ENCODE results near the gene WDR81. TPM values are rescaled to one million over a fixed set of nuclear protein-coding genes. Genes with fewer than 3 reads are reported as not detected.

The WDR81 gene
- total and polyA plus RNA-seq, 2 experiments from 2014 or later: 3.5 to 14.5 TPM

GRCh38 chr17:1724869-1725641 lies 551 bp downstream of the WDR81 start:
- peak; percentile 54 for DNase-seq (ENCODE audit: low spot score)
- Histone ChIP-seq H3K27ac (ENCODE audit: low read depth) (no peak overlapping the region), H3K4me1 (ENCODE audit: insufficient read depth) (no peaks in the 10 kb centered on the region; the same call in 1 of the 2 replicates), H3K4me3 (peak overlapping the region; percentile 68), H3K27me3 (ENCODE audit: insufficient read depth) (peaks cover 4% of the 10 kb centered on the region; the same call in 1 of the 2 replicates), H3K4me2 (peak overlapping the region; percentile 89), H3K36me3 (ENCODE audit: insufficient read depth) (no peaks in the 10 kb centered on the region), H4K20me1 (replicated peaks; ENCODE audit: insufficient read depth) (no peaks in the 10 kb centered on the region), H2AFZ (peak overlapping the region; percentile 43; the same call in 1 of the 2 replicates), H3K79me2 (replicated peaks; ENCODE audit: insufficient read depth) (no peaks in the 10 kb centered on the region), H3F3A (replicated peaks; ENCODE audit: low read depth) (peaks cover 5% of the 10 kb centered on the region; the same call in 1 of the 2 replicates), H3K9me2 (ENCODE audit: insufficient read depth) (no peaks in the 10 kb centered on the region)
- Mint-ChIP-seq H3K36me3 (ENCODE audit: low read depth) (peaks cover 4% of the 10 kb centered on the region; the same call in 2 of the 3 replicates), H3K27ac (no peak overlapping the region), H3K27me3 (ENCODE audit: insufficient read depth, low read depth, poor library complexity) (peaks cover 32% of the 10 kb centered on the region), H3K9me3 (no peaks in the 10 kb centered on the region), H3K4me3 (peak overlapping the region; percentile 69), H3K4me1 (no peaks in the 10 kb centered on the region; the same call in 2 of the 3 replicates)
- no peak for TF ChIP-seq EZH2 (IDR thresholded peaks at IDR 0.05; ENCODE audit: low read depth, unreplicated experiment)
- TF ChIP-seq ZNF114 (CRISPR knock-in tag; IDR thresholded peaks at IDR 0.05): no peak
- TF ChIP-seq NANOG (IDR thresholded peaks at IDR 0.05; ENCODE audit: borderline replicate concordance): no peak
- TF ChIP-seq EZH2phosphoT487 (IDR thresholded peaks at IDR 0.05; ENCODE audit: unreplicated experiment): no peak
- TF ChIP-seq CTCF (conservative IDR thresholded peaks at IDR 0.05; ENCODE audit: low read depth in 2 of 2): no peak
- no peak for TF ChIP-seq POLR2AphosphoS5 (IDR thresholded peaks at IDR 0.05; ENCODE audit: low read depth)
- no peak for TF ChIP-seq CREB1 (CRISPR knock-in tag; IDR thresholded peaks at IDR 0.05; ENCODE audit: low read depth)
- no peak for TF ChIP-seq STAT1 (IDR thresholded peaks at IDR 0.05; ENCODE audit: unreplicated experiment)
- peak; percentile 34 for ATAC-seq

GRCh38 chr17:1725642-1726511 lies 1.4 kb downstream of the WDR81 start:
- DNase-seq (ENCODE audit: low spot score) (no peak), ATAC-seq (no peak)
- Mint-ChIP-seq H3K4me1 (no peaks in the 10 kb centered on the region; the same call in 2 of the 3 replicates), H3K27ac (no peak overlapping the region), H3K27me3 (ENCODE audit: insufficient read depth, low read depth, poor library complexity) (peaks cover 24% of the 10 kb centered on the region), H3K9me3 (no peaks in the 10 kb centered on the region), H3K36me3 (ENCODE audit: low read depth) (peaks cover 4% of the 10 kb centered on the region; the same call in 2 of the 3 replicates), H3K4me3 (peak overlapping the region; percentile 69)
- Histone ChIP-seq H3K4me2 (peak overlapping the region; percentile 89; the same call in 1 of the 2 replicates), H3K27ac (ENCODE audit: low read depth) (no peak overlapping the region), H3K4me1 (ENCODE audit: insufficient read depth) (no peaks in the 10 kb centered on the region), H3K36me3 (ENCODE audit: insufficient read depth) (no peaks in the 10 kb centered on the region), H3K79me2 (replicated peaks; ENCODE audit: insufficient read depth) (no peaks in the 10 kb centered on the region), H3K27me3 (ENCODE audit: insufficient read depth) (peaks cover 4% of the 10 kb centered on the region; the same call in 1 of the 2 replicates), H3K4me3 (no peak overlapping the region; the same call in 1 of the 2 replicates), H3F3A (replicated peaks; ENCODE audit: low read depth) (0 out of 2 replicates have a peak, but pooled peaks cover 5% of the 10 kb centered on the region), H2AFZ (no peak overlapping the region), H4K20me1 (replicated peaks; ENCODE audit: insufficient read depth) (no peaks in the 10 kb centered on the region), H3K9me2 (ENCODE audit: insufficient read depth) (no peaks in the 10 kb centered on the region)
- TF ChIP-seq ZNF462 (CRISPR knock-in tag; IDR thresholded peaks at IDR 0.05) (no peak), JUNB (IDR thresholded peaks at IDR 0.05; ENCODE audit: unreplicated experiment) (no peak), STAT1 (IDR thresholded peaks at IDR 0.05; ENCODE audit: unreplicated experiment) (no peak)
